Activated CD8-positive, alpha-beta T cell treated with anti-CD3 and anti-CD28 coated beads for 36 hours (primary cell): ENCODE measurements around the gene TMEM178B. TPM values are rescaled to one million over a fixed set of nuclear protein-coding genes. Genes with fewer than 3 reads are reported as not detected.

ENCODE experiments used
- ATAC-seq: fragments of 200-7000 bp; cut with Tn5 transposase; one replicate; pipeline ENCODE4 v1.10.0; 2021; ENCODE audit warnings: mild to moderate bottlenecking, moderate library complexity
- CTCF ChIA-PET: fragments of 350-600 bp; sonication (Branson Sonifier 250); formaldehyde crosslinking; loops from one replicate; lab custom pipeline; 2021; ENCODE audit warnings: antibody characterized with exemption; lab: Charles Lee
- POLR2A ChIA-PET: fragments of 350-600 bp; sonication (Branson Sonifier 250); formaldehyde crosslinking; loops from one replicate; lab custom pipeline; 2021; ENCODE audit warnings: antibody characterized with exemption; lab: Charles Lee
- DNase-seq: peaks from one replicate; pipeline ENCODE4 v3.0.0-alpha.2; 2020
- H3K27ac Mint-ChIP-seq: one replicate; pipeline ENCODE4 v1.8.0; 2021; ENCODE audit warnings: mild to moderate bottlenecking, mixed read lengths
- H3K27me3 Mint-ChIP-seq: one replicate; pipeline ENCODE4 v1.8.0; 2021; ENCODE audit warnings: mixed read lengths
- H3K36me3 Mint-ChIP-seq: one replicate; pipeline ENCODE4 v1.8.0; 2021; ENCODE audit warnings: low read depth, mixed read lengths
- H3K4me1 Mint-ChIP-seq: one replicate; pipeline ENCODE4 v1.8.0; 2021; ENCODE audit warnings: low read depth, mixed read lengths
- H3K4me3 Mint-ChIP-seq: one replicate; pipeline ENCODE4 v1.8.0; 2021; ENCODE audit warnings: mild to moderate bottlenecking, moderate library complexity, mixed read lengths
- H3K9me3 Mint-ChIP-seq: one replicate; pipeline ENCODE4 v1.8.0; 2021; ENCODE audit warnings: mixed read lengths
- intact Hi-C: fragments of 100-400 bp; cut with micrococcal nuclease; formaldehyde crosslinking; loops from one replicate; pipeline ENCODE4 v1.10.0; 2022
- total RNA-seq, 2 experiments: library from RNA; stranded (reverse); gene quantifications; one replicate each; pipeline ENCODE4 v1.2.3, GENCODE V29; 2021
- TF ChIP-seq, protein P1 (sequence below): fragments of 200-600 bp; IDR thresholded peaks from one replicate; pipeline ENCODE4 v1.8.0; 2022; ENCODE audit warnings: antibody characterized with exemption, mild to moderate bottlenecking

Gene TMEM178B
- total RNA-seq, 2 experiments from 2014 or later: 0.34 to 1.1 TPM

DNA sequence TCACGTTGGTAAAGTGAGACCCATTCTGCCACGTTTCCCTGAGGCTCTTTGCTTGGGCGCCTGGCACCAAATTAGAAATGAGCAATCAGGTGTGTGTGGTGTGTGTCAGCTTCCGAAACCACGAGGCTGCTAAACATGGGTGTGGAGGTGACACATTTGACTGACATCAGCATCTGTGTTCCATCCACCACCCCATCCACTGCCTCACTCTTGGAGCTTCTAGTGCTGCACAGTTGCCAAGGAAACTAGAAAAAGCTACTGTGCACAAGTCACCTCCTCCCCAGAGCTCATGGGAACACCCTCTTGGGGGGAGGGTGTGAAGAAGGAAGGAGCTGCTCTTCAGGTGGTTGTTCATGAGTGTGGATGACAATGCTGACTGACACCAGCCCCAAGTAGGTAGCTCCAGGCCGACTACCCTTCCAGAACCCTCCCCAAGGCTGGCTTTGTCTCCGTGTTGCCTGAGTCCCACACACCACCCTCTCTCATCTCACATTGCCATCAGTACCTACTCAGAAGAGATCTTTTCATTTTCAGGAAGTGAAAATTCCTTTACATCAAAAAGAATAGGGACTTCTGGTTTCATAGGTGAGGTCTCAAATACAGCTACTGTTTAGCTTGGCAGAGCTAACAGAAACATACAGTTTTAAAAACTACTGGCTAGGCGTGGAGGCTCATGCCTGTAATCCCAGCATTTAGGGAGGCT, 152.2 kb downstream of the TMEM178B start:
- Mint-ChIP-seq H3K9me3 (no peaks in the 10 kb centered on the region), H3K27ac (no peak overlapping the region), H3K4me1 (no peaks in the 10 kb centered on the region), H3K27me3 (no peaks in the 10 kb centered on the region), H3K36me3 (no peaks in the 10 kb centered on the region), H3K4me3 (no peak overlapping the region)
- ATAC-seq: no peak
- no peak for DNase-seq
- CTCF ChIA-PET: no interaction called here
- TF ChIP-seq, protein P1, sequence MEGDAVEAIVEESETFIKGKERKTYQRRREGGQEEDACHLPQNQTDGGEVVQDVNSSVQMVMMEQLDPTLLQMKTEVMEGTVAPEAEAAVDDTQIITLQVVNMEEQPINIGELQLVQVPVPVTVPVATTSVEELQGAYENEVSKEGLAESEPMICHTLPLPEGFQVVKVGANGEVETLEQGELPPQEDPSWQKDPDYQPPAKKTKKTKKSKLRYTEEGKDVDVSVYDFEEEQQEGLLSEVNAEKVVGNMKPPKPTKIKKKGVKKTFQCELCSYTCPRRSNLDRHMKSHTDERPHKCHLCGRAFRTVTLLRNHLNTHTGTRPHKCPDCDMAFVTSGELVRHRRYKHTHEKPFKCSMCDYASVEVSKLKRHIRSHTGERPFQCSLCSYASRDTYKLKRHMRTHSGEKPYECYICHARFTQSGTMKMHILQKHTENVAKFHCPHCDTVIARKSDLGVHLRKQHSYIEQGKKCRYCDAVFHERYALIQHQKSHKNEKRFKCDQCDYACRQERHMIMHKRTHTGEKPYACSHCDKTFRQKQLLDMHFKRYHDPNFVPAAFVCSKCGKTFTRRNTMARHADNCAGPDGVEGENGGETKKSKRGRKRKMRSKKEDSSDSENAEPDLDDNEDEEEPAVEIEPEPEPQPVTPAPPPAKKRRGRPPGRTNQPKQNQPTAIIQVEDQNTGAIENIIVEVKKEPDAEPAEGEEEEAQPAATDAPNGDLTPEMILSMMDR: no peak
- intact Hi-C loops: no loop called here
- POLR2A ChIA-PET: no interaction called here

DNA sequence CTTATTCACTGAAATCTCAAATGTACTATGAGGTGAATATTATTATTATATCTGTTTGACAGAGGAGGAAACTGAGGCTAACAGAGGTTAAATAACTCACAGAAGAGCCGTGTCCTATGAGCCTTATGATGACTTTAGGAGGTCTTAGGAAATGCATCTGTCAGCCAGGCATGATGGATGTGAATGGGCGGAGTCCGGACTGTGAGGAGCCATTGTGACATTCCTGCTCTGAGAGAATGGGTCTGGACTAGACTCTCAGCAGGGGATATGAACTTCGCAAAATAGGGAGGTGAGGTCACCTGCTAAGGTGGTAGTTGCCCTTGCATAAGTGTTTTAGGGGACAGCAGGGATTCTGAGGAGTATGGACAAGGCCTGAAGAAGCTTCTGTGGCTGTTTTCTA, 153.6 kb downstream of the TMEM178B start:
- POLR2A ChIA-PET: no interaction called here
- TF ChIP-seq, protein P1: no peak
- no peak for ATAC-seq

DNA sequence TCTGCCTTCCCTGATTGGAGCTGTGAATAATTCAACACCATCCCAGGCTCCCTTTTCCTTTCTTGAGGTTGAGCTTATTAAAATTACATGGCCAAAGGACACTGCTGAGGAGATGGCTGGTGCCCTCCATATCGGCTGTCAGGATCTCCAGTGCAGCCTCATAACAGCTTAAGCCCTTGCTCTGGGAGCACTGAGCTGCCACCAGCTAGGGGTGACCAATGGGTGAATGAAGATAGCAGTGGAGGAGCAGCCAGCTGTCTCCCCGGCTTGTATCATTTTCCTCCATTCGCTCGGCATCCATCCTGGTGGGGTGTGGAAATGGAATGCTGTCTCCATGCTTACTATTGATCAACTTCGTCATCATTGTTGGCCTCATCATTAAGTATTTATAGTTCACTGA, 154.6 kb downstream of the TMEM178B start:
- Mint-ChIP-seq H3K27me3 (peaks cover 14% of the 10 kb centered on the region), H3K27ac (no peak overlapping the region), H3K4me1 (no peaks in the 10 kb centered on the region), H3K4me3 (no peak overlapping the region), H3K9me3 (no peaks in the 10 kb centered on the region), H3K36me3 (no peaks in the 10 kb centered on the region)
- DNase-seq: no peak
- intact Hi-C loops: no loop called here
- ChIA-PET CTCF (interaction anchor here (0.6 kb wide), 1 partner anchor 48 kb away, joined by 4 read pairs; no protein-coding TSS in a partner anchor), POLR2A (no interaction called here)
- ATAC-seq: no peak
- TF ChIP-seq, protein P1: no peak

More for the DNA sequence above, 153.6 kb downstream of the TMEM178B start:
- no peak for DNase-seq
- no peak overlapping the region for H3K27ac Mint-ChIP-seq
- intact Hi-C loops: no loop called here
- no peaks in the 10 kb centered on the region for H3K36me3 Mint-ChIP-seq
- CTCF ChIA-PET: no interaction called here
- no peaks in the 10 kb centered on the region for H3K9me3 Mint-ChIP-seq
- peaks cover 6% of the 10 kb centered on the region for H3K27me3 Mint-ChIP-seq
- no peak overlapping the region for H3K4me3 Mint-ChIP-seq
- no peaks in the 10 kb centered on the region for H3K4me1 Mint-ChIP-seq

DNA sequence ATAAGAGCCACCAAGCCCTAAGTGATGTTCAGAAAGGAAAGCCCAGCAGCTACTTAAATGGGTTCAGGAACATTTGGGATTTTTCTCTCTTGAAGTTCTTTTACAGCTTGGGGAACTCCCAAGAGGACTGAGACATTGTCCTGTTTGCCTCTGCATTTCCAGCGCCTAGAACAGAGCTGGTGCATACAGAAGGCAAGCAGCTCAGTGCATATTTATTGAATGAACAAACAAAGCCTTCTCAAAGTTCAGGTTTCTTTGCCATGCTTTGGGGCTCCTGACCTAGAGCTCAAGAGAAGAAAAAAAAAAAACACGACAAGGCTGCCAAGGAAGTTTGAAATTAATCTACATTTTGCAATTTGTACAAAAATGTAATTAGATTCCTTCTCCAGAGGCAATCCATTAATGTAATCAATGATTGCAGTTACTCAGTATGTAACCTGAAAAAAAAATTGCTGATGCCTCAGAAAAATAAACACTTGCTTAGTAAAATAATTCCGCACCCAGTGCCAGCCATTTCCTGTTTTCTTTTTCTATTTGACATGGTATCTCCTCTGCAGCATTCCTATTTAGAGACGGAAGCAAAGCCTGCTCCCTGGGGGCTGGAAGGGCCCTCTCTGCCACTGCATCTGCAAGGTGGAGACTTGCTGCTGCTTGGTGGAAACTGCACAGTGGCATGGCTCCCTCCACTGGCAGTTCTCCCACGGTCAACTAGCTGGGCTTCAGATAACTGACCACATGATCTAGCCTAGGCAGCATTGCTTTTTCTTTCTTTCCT, 157.3 kb downstream of the TMEM178B start:
- intact Hi-C loops: no loop called here
- CTCF ChIA-PET: no interaction called here

More for the DNA sequence above, 157.3 kb downstream of the TMEM178B start:
- Mint-ChIP-seq H3K4me1 (no peaks in the 10 kb centered on the region), H3K27ac (no peak overlapping the region), H3K27me3 (peaks cover 19% of the 10 kb centered on the region), H3K4me3 (no peak overlapping the region), H3K9me3 (no peaks in the 10 kb centered on the region), H3K36me3 (no peaks in the 10 kb centered on the region)
- TF ChIP-seq, protein P1: no peak
- POLR2A ChIA-PET: no interaction called here
- no peak for ATAC-seq
- no peak for DNase-seq
